Measurements from ENCODE around the gene DLX5.
"Not testable (repeated sequence)": the region's sequence is repeated elsewhere in the genome, so short reads cannot be mapped to it uniquely, and the experiment has no call there.

DLX5 gene

GRCh38 chr7:97024209-97025129 lies at the start of gene DLX5:
DLX5 (minus strand) TSS chr7:97024831; CDS start chr7:97024623, 208 bp downstream.
- H3K4me1 ChIP-seq (ENCODE audit: control insufficient read depth, insufficient read depth, low read length), result peaks cover 7% of the 10 kb centered on the region
- no peak for DNase-seq (ENCODE audit: low read depth, low spot score)
- no CpG with 5 or more reads among the region's 60 CpGs for WGBS (ENCODE audit: insufficient coverage, insufficient read length)
- H3K9me3 ChIP-seq (ENCODE audit: control insufficient read depth, insufficient read depth, low read length), result no peaks in the 10 kb centered on the region
- H3K27me3 ChIP-seq (ENCODE audit: control insufficient read depth, insufficient read depth, low read length), result peaks cover 78% of the 10 kb centered on the region
- peak within 1 kb of the TSS; percentile 8; the same call in 1 of the 2 replicates for H3K4me3 ChIP-seq (ENCODE audit: low read length)
- no peaks in the 10 kb centered on the region for H3K36me3 ChIP-seq (ENCODE audit: control insufficient read depth, insufficient read depth, low read length)
- no peak within 1 kb of the TSS for H3K27ac ChIP-seq (ENCODE audit: low read length)

DNA sequence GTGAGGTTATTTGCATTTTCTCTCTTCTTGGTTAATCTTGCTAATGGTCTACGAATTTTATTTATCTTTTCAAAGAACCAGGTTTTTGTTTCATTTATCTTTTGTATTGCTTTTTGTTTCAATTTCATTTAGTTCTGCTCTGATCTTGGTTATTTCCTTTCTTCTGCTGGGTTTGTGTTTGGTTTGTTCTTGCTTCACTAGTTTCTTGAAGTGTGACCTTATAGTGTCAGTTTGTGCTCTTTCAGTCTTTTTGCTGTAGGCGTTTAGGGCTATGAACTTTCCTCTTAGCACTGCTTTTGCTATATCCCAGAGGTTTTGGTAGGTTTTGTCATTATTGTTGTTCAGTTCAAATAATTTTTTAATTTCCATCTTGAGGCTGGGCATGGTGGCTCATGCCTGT lies 47.4 kb upstream of the DLX5 start:
- H3K9me3 ChIP-seq (ENCODE audit: control insufficient read depth, insufficient read depth, low read length); DNase-seq (ENCODE audit: low read depth, low spot score); H3K27ac ChIP-seq (ENCODE audit: low read length); H3K27me3 ChIP-seq (ENCODE audit: control insufficient read depth, insufficient read depth, low read length); H3K4me1 ChIP-seq (ENCODE audit: control insufficient read depth, insufficient read depth, low read length); H3K4me3 ChIP-seq (ENCODE audit: low read length); H3K36me3 ChIP-seq (ENCODE audit: control insufficient read depth, insufficient read depth, low read length): not testable (repeated sequence)
- WGBS (ENCODE audit: insufficient coverage, insufficient read length), result no CpG with 5 or more reads among the region's 2 CpGs

GRCh38 chr7:97064972-97065587 lies 40.4 kb upstream of the DLX5 start:
- no CpG with 5 or more reads among the region's 5 CpGs for WGBS (ENCODE audit: insufficient coverage, insufficient read length)
- H3K4me3 ChIP-seq (ENCODE audit: low read length), result no peak overlapping the region
- no peaks in the 10 kb centered on the region for H3K27me3 ChIP-seq (ENCODE audit: control insufficient read depth, insufficient read depth, low read length)
- H3K9me3 ChIP-seq (ENCODE audit: control insufficient read depth, insufficient read depth, low read length), result no peaks in the 10 kb centered on the region
- no peaks in the 10 kb centered on the region for H3K36me3 ChIP-seq (ENCODE audit: control insufficient read depth, insufficient read depth, low read length)
- no peaks in the 10 kb centered on the region for H3K4me1 ChIP-seq (ENCODE audit: control insufficient read depth, insufficient read depth, low read length)
- H3K27ac ChIP-seq (ENCODE audit: low read length), result no peak overlapping the region
- DNase-seq (ENCODE audit: low read depth, low spot score), result peak; percentile 60

DNA sequence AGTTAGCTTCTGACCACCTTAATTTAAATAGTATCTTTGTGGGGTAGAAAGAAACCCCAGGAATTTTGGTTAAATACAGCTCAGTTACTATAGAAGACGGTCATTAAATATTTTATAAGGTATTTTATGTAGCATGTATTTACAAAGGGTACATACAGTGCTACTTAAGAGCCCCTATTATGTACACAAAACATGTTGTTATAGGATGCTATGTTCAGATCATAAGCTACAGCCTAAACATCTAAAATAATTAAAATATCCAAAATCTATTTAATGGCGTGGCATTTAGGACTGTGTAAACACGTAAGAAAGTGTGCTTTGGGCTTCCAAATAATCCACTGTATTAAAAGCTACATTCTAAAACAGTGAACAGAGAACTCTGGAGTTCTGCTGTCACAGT lies 39.4 kb upstream of the DLX5 start:
- no CpG with 5 or more reads among the region's 3 CpGs for WGBS (ENCODE audit: insufficient coverage, insufficient read length)
- Histone ChIP-seq H3K27ac (ENCODE audit: low read length) (no peak overlapping the region), H3K36me3 (ENCODE audit: control insufficient read depth, insufficient read depth, low read length) (no peaks in the 10 kb centered on the region), H3K9me3 (ENCODE audit: control insufficient read depth, insufficient read depth, low read length) (no peaks in the 10 kb centered on the region), H3K4me3 (ENCODE audit: low read length) (no peak overlapping the region), H3K27me3 (ENCODE audit: control insufficient read depth, insufficient read depth, low read length) (no peaks in the 10 kb centered on the region), H3K4me1 (ENCODE audit: control insufficient read depth, insufficient read depth, low read length) (no peaks in the 10 kb centered on the region)
- no peak for DNase-seq (ENCODE audit: low read depth, low spot score)

GRCh38 chr7:97043281-97043680 lies 18.6 kb upstream of the DLX5 start:
- no peak for DNase-seq (ENCODE audit: low read depth, low spot score)
- no peaks in the 10 kb centered on the region for H3K36me3 ChIP-seq (ENCODE audit: control insufficient read depth, insufficient read depth, low read length)
- no peaks in the 10 kb centered on the region for H3K9me3 ChIP-seq (ENCODE audit: control insufficient read depth, insufficient read depth, low read length)
- WGBS (ENCODE audit: insufficient coverage, insufficient read length), result no CpG with 5 or more reads among the region's 2 CpGs
- H3K4me1 ChIP-seq (ENCODE audit: control insufficient read depth, insufficient read depth, low read length), result no peaks in the 10 kb centered on the region
- H3K27ac ChIP-seq (ENCODE audit: low read length), result no peak overlapping the region
- no peak overlapping the region for H3K4me3 ChIP-seq (ENCODE audit: low read length)
- H3K27me3 ChIP-seq (ENCODE audit: control insufficient read depth, insufficient read depth, low read length), result no peaks in the 10 kb centered on the region

DNA sequence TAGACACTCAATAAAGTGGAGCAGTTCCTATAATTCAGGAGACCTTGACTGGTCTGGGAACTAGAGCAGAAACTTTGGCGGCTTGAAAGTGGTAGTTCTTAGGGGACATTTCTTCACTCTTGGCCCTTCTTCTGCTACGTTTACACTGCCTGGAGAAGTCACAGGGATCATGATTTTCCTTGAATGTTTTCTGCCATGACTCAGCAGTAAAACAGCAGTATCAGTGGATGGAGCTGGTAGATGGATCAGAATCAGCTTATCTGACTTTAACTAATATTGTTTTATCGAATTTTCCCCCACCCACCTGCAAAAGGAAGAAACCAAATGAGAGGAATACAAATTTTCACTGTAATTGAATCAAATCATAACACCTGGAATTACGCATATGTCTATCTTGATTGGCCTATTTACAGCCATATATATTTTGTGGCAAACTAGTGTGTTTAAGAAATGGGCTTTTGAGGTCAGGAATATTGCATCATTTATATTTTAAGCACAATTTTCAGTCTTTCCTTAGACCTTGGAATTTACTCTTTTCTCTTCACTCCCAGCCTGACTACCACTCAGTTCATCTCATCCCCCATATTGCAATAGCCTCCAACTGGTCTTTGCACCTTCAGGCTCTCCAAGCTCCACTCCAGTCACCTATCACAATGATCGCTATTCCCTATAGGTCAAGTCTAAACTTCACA lies 14.9 kb upstream of the DLX5 start:
- WGBS (ENCODE audit: insufficient coverage, insufficient read length), result no CpG with 5 or more reads among the region's 5 CpGs
- no peaks in the 10 kb centered on the region for H3K27me3 ChIP-seq (ENCODE audit: control insufficient read depth, insufficient read depth, low read length)
- H3K9me3 ChIP-seq (ENCODE audit: control insufficient read depth, insufficient read depth, low read length), result no peaks in the 10 kb centered on the region
- H3K4me1 ChIP-seq (ENCODE audit: control insufficient read depth, insufficient read depth, low read length), result no peaks in the 10 kb centered on the region
- H3K36me3 ChIP-seq (ENCODE audit: control insufficient read depth, insufficient read depth, low read length), result no peaks in the 10 kb centered on the region
- DNase-seq (ENCODE audit: low read depth, low spot score), result no peak
- H3K4me3 ChIP-seq (ENCODE audit: low read length), result no peak overlapping the region
- no peak overlapping the region for H3K27ac ChIP-seq (ENCODE audit: low read length)

GRCh38 chr7:97034213-97034852 lies 9.7 kb upstream of the DLX5 start:
- not testable (repeated sequence) for H3K36me3 ChIP-seq (ENCODE audit: control insufficient read depth, insufficient read depth, low read length); H3K9me3 ChIP-seq (ENCODE audit: control insufficient read depth, insufficient read depth, low read length)
- WGBS (ENCODE audit: insufficient coverage, insufficient read length), result no CpG with 5 or more reads among the region's 30 CpGs

DNA sequence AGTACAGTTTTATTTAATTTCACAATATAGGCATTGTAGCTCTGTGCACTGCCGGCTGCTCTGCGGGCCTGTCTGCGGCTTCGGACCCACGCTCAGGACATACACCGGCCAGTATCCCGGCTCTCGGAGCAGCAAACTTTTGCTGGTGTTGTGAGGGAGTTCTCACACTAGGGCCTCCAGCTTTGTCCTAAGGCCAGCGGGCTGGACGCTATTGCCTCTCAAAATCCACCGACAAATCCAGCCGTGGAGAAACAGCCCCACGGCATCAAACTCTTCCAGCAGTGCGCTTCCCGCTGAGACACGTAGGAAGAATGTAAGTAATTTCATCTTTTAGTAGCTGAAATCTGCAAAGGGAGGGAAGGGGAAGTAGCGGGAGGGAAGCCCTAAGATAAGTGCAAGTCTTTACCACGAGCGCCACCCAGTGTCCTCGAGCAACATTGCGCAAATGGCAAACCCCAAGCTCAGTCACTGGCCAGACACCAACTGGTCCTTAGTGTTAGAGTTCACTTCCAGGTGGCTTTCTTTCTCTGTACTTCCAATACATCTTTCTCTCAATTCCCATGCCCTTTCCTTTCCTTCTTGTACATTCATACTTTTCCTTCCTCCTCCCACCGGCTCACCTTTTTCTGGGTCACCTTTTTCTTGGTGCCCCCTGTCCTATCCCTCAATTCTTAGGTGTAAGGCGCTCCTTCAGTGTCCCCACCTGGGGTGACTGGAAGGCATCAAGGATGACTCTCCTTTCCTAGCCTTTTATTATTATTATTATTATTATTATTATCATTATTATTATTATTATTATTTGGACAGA lies 3.0 kb upstream of the DLX5 start:
- no peaks in the 10 kb centered on the region for H3K9me3 ChIP-seq (ENCODE audit: control insufficient read depth, insufficient read depth, low read length)
- H3K36me3 ChIP-seq (ENCODE audit: control insufficient read depth, insufficient read depth, low read length), result no peaks in the 10 kb centered on the region
- H3K4me3 ChIP-seq (ENCODE audit: low read length), result no peak overlapping the region; the same call in 1 of the 2 replicates
- peaks cover 4% of the 10 kb centered on the region; the same call in 1 of the 2 replicates for H3K4me1 ChIP-seq (ENCODE audit: control insufficient read depth, insufficient read depth, low read length)
- DNase-seq (ENCODE audit: low read depth, low spot score), result no peak
- H3K27ac ChIP-seq (ENCODE audit: low read length), result no peak overlapping the region
- no CpG with 5 or more reads among the region's 23 CpGs for WGBS (ENCODE audit: insufficient coverage, insufficient read length)
- H3K27me3 ChIP-seq (ENCODE audit: control insufficient read depth, insufficient read depth, low read length), result peaks cover 47% of the 10 kb centered on the region

More at GRCh38 chr7:97034213-97034852, 9.7 kb upstream of the DLX5 start:
- not testable (repeated sequence) for H3K4me1 ChIP-seq (ENCODE audit: control insufficient read depth, insufficient read depth, low read length); DNase-seq (ENCODE audit: low read depth, low spot score); H3K27ac ChIP-seq (ENCODE audit: low read length); H3K4me3 ChIP-seq (ENCODE audit: low read length); H3K27me3 ChIP-seq (ENCODE audit: control insufficient read depth, insufficient read depth, low read length)

DNA sequence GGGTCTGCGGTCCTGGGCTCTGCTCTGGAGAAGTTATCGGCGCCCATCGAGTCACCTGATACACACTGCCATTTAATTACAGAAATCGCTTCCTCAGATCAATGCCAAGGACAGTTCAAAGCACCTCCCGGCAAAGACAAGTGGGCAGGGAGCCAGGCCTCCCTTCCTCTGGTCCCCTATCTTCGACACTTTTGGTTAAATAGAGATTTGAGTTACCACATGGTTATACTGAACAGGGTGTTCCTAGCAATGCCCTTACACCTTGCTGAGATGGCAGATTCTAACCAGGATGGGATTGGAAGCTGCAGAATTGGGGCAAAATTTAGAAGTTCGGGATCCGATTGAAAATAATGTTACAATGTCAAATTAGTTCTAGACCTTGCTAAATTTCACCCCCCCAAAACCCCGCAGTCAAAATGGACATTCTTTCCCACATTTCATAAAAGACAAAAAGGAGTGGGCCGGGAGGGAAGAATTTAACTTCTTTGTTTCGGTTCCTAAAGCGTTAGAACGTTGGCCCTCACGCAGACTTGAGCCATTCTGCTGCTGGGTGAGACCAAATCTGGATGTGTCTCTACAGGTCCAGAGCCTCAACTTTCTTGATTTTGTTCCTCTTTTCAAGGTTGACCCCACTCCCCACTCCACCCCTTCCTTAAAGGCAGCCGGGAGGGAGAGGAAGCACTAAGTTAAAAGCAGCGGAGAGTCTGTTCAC lies 2.2 kb upstream of the DLX5 start:
- H3K36me3 ChIP-seq (ENCODE audit: control insufficient read depth, insufficient read depth, low read length), result no peaks in the 10 kb centered on the region
- H3K27ac ChIP-seq (ENCODE audit: low read length), result no peak overlapping the region
- H3K4me1 ChIP-seq (ENCODE audit: control insufficient read depth, insufficient read depth, low read length), result peaks cover 5% of the 10 kb centered on the region
- peaks cover 55% of the 10 kb centered on the region for H3K27me3 ChIP-seq (ENCODE audit: control insufficient read depth, insufficient read depth, low read length)
- H3K9me3 ChIP-seq (ENCODE audit: control insufficient read depth, insufficient read depth, low read length), result no peaks in the 10 kb centered on the region
- H3K4me3 ChIP-seq (ENCODE audit: low read length), result no peak overlapping the region
- no peak for DNase-seq (ENCODE audit: low read depth, low spot score)
- WGBS (ENCODE audit: insufficient coverage, insufficient read length), result no CpG with 5 or more reads among the region's 17 CpGs
